Hepatic stellate cell (primary cell): ENCODE measurements around the gene KCNA2.
A peak's percentile ranks its signal among the peaks of the same experiment; 100 is the strongest.

Source experiments
- DNase-seq: peaks from one replicate; pipeline ENCODE4 v3.0.0; 2011; ENCODE audit warnings: low spot score

KCNA2 gene

GRCh38 chr1:110566836-110567235 lies 39.3 kb downstream of the KCNA2 start:
- no peak for DNase-seq

- DNase-seq: no peak
Measured at GRCh38 chr1:110565565-110565964, 40.6 kb downstream of the KCNA2 start.

- no peak for DNase-seq
Measured at GRCh38 chr1:110563089-110563488, 43.1 kb downstream of the KCNA2 start.

- DNase-seq: no peak
Measured at GRCh38 chr1:110561596-110561995, 44.6 kb downstream of the KCNA2 start.

GRCh38 chr1:110559157-110559556 lies 47.0 kb downstream of the KCNA2 start:
- DNase-seq: no peak

GRCh38 chr1:110557481-110557880 lies 48.7 kb downstream of the KCNA2 start:
- DNase-seq: no peak

GRCh38 chr1:110556471-110556807 lies 49.7 kb downstream of the KCNA2 start:
- no peak for DNase-seq

- DNase-seq: no peak
Measured at GRCh38 chr1:110555807-110556470, 50.2 kb downstream of the KCNA2 start.

- DNase-seq: peak; percentile 21
Measured at GRCh38 chr1:110554871-110555801, 51.0 kb downstream of the KCNA2 start.

- DNase-seq: no peak
Measured at GRCh38 chr1:110551278-110551809, 54.8 kb downstream of the KCNA2 start.

- no peak for DNase-seq
Measured at GRCh38 chr1:110549831-110550230, 56.3 kb downstream of the KCNA2 start.

- no peak for DNase-seq
Measured at GRCh38 chr1:110548381-110548780, 57.8 kb downstream of the KCNA2 start.

- DNase-seq: no peak
Measured at GRCh38 chr1:110547017-110547416, 59.1 kb downstream of the KCNA2 start.

GRCh38 chr1:110545492-110545891 lies 60.7 kb downstream of the KCNA2 start:
- no peak for DNase-seq

GRCh38 chr1:110544753-110545152 lies 61.4 kb downstream of the KCNA2 start:
- DNase-seq: no peak
